ENCODE data around the gene NRF1. TPM values are rescaled to one million over a fixed set of nuclear protein-coding genes. Genes with fewer than 3 reads are reported as not detected.

NRF1 gene
- total and polyA plus RNA-seq, 10 of the 15 experiments (the other 5 are each of a cell fraction or from before 2014, with no cell fraction given), result 3.5 to 23.1 (median 13.5) TPM

GRCh38 chr7:129613016-129613337 is 1.5 kb downstream of the NRF1 start:
- Histone ChIP-seq H3K27ac (ENCODE audit: control insufficient read depth, insufficient read depth) (peak overlapping the region; percentile 40), H3K27me3 (replicated peaks in 1 of 2; ENCODE audit: control insufficient read depth in 2 of 2, insufficient read depth in 2 of 2, low read length in 1 of 2) (no peaks in the 10 kb centered on the region), H3K9ac (ENCODE audit: control insufficient read depth, insufficient read depth, low read length) (peak overlapping the region; percentile 84), H3K9me3 (replicated peaks; ENCODE audit: control insufficient read depth, insufficient read depth, low read length) (no peaks in the 10 kb centered on the region), H3K4me2 (ENCODE audit: control insufficient read depth, insufficient read depth) (peak overlapping the region; percentile 93), H3K4me1 (ENCODE audit: control insufficient read depth, insufficient read depth, low read length) (peaks cover 17% of the 10 kb centered on the region; the same call in 1 of the 2 replicates), H4K20me1 (ENCODE audit: control insufficient read depth, insufficient read depth) (no peaks in the 10 kb centered on the region), H3K36me3 (ENCODE audit: control insufficient read depth in 2 of 2, insufficient read depth in 2 of 2, low read length in 1 of 2) (peaks cover 0 to 10% of the 10 kb centered on the region in 2 experiments; a peak in 2 of 4 replicates), H3K4me3 (peak overlapping the region; percentile 96), H2AFZ (ENCODE audit: control insufficient read depth, low read depth, low read length) (no peak overlapping the region), H3K79me2 (ENCODE audit: control insufficient read depth, insufficient read depth, low read length) (peaks cover 79% of the 10 kb centered on the region)
- CTCF ChIA-PET, result interaction anchor here (0.7 to 15.2 kb wide), 18 partner anchors 17 to 398 kb away, joined by 3 to 328 read pairs (median 4); no protein-coding TSS in a partner anchor
- RAD21 ChIA-PET (ENCODE audit: unreplicated experiment), result interaction anchor here (0.7 to 4.2 kb wide), 14 partner anchors 9 to 398 kb away, joined by 3 to 39 read pairs (median 8); no protein-coding TSS in a partner anchor
- in situ Hi-C loops (cut with MboI) (no loop called here), intact Hi-C loops (cut with micrococcal nuclease; ENCODE audit: unreplicated experiment) (loop anchor here (10.0 kb wide), 2 partner anchors 388 to 678 kb away; partner anchors contain the start of genes AHCYL2 and IRF5)
- no peak for DNase-seq (ENCODE audit: low read depth, low spot score)
- BruUV-seq (replicated peaks), result TSS peak; percentile 64
- POLR2A ChIA-PET, result interaction anchor here (0.6 to 1.2 kb wide), 5 partner anchors 9 to 1816 kb away, joined by 3 to 7 read pairs (median 4); no protein-coding TSS in a partner anchor
- 9% methylated on average over 5 of the region's 5 CpGs for WGBS (ENCODE audit: insufficient coverage, insufficient replicate concordance, low lambda C conversion rate, missing lambda C conversion rate)
- SMC1A ChIA-PET (ENCODE audit: uncharacterized antibody, unreplicated experiment), result interaction anchor here (0.7 to 2.6 kb wide), 16 partner anchors 10 to 245 kb away, joined by 3 to 22 read pairs (median 4); partner anchors contain the start of gene STRIP2
- TF ChIP-seq BCL3 (IDR thresholded peaks at IDR 0.05; ENCODE audit: borderline replicate concordance, insufficient read depth, low read depth, low read length, poor library complexity, severe bottlenecking), result no peak
- 0 out of 2 replicates have a peak, but pooled peaks have one; percentile 5 for TF ChIP-seq RELB (IDR thresholded peaks at IDR 0.05; ENCODE audit: low read depth)
- TF ChIP-seq REST (IDR thresholded peaks at IDR 0.05; ENCODE audit: low read depth, low read length), result no peak
- no peak for FAIRE-seq
- ATAC-seq, result no peak
